ENCODE data around the gene DNAJB12. TPM values are rescaled to one million over a fixed set of nuclear protein-coding genes. Genes with fewer than 3 reads are reported as not detected.
"Not testable (repeated sequence)": the region's sequence is repeated elsewhere in the genome, so short reads cannot be mapped to it uniquely, and the experiment has no call there.

The DNAJB12 gene
- total RNA-seq, 1 experiment from 2014 or later, result 32.0 TPM

DNA sequence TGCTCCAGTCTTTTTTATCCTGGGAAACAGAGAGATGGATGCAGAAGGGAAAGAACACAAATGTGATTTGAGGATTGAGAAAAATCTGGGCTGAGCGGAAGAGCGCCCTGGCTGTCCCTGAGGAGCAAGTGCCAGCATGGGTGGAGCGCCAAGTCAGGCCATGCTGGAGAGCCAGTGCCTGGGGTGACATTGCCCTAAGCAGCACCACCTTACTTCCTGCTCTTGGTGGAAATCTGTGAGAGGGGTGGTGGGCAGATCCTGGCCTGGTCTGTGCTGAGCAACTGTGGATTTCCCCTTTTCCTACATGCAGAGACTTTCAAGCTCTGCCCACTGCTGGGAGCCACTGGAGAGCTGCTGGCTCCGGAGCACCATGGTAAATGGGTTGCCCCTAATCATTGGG is 44.1 kb downstream of the DNAJB12 start:
- in situ Hi-C loops (cut with HindIII; ENCODE audit: low pct_unique_long_range_greater_than_20kb, low sequenced_read_pairs), result no loop called here
- no peak for DNase-seq (ENCODE audit: low read depth, low spot score)

DNA sequence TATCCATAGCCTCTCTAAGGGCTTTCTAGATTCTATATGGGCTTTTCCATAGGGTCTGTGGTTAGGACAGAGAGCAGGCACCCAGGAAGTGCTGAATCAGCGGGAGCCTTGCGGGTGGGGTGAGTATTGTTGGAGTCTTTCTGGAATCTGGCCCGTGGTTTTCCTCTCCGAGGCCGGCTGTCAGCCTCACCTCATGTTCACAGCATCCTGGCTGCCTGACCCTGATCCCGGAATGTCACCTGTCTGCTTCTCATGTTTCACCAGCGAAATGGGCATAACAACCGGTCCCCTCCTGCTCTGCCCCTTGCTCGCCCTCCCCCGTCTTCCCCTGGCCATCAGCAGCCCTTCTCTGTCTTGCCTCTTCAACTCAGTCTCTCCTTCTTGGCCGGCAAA is 44.5 kb downstream of the DNAJB12 start:
- in situ Hi-C loops (cut with HindIII; ENCODE audit: low pct_unique_long_range_greater_than_20kb, low sequenced_read_pairs), result no loop called here
- no peak for DNase-seq (ENCODE audit: low read depth, low spot score)

DNA sequence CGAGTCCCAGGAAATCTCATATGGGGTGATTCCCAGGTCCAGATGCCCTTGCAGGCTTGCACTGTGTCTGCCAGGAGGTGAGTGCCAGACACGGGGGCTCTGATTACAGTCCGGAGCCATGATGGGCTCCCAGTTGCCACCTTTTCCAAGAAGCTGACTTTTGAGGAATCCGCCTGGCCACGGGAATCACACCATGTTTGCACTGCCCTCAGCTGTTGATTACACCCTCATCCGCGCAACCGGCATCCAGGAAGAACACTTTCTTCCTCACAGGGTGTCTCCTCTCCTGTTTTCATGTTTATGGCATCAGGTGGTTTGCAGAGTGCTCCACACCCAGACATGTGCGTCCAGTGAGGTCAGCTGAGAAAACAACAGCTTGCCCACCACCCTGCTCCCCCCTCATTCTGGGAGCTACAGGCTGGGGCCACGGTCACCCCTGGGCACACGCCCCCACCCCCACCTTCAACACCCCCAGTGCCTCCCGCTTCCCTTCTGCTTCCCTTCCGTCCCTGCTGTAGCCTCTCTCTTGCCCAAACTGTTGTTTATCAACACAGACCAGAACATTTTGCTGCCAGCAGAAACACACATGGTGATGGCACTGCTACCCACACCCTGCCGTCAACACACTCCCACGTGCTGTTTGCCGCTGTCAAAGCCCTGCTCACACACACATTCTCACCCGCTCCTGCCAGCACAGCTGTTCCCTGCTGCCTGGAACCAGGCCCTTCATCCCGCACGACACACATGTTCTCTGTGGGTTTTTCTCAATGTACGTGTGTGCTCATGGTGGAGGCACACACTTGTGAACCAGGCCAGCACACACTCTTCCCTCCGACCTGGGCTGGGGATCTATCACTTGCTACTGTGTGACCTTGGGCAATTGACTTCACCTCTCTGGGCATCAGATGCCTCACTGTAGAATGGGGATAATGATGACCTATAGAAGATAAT is 45.2 kb downstream of the DNAJB12 start:
- in situ Hi-C loops (cut with HindIII; ENCODE audit: low pct_unique_long_range_greater_than_20kb, low sequenced_read_pairs), result no loop called here
- DNase-seq (ENCODE audit: low read depth, low spot score), result no peak

DNA sequence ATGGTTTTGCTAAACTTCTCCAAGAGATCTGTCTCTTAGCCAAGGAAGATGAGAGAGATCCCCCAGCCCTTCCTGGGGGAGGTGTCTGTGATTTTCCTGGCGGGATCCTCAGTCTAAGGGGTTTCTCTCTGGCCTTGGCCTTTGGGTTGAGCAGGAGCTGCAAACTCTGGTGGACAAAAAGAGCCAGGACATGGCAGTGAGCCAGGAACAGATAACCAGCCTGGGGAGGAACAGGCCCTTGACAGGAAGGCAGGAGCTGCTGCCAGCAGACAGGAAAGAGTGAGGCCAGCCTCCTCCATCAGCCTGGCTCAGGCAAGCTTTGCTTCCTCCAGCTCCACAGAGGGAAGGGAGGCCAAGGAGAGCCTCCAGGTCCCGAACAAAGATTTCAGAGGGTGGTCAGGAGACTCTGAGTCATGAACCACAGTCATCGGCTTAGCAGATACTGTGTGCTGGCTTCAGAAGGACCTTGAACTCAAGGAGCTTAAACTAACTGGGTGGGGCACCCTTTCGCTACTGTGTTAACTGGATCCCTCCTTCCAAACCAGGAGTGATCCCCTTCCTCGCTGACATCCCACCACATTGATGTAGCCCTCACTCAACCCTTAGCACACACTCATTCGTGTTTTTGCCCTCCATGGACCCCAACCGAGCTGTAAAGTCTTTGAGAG is 46.3 kb downstream of the DNAJB12 start:
- in situ Hi-C loops (cut with HindIII; ENCODE audit: low pct_unique_long_range_greater_than_20kb, low sequenced_read_pairs), result no loop called here
- peak; percentile 58 for DNase-seq (ENCODE audit: low read depth, low spot score)

DNA sequence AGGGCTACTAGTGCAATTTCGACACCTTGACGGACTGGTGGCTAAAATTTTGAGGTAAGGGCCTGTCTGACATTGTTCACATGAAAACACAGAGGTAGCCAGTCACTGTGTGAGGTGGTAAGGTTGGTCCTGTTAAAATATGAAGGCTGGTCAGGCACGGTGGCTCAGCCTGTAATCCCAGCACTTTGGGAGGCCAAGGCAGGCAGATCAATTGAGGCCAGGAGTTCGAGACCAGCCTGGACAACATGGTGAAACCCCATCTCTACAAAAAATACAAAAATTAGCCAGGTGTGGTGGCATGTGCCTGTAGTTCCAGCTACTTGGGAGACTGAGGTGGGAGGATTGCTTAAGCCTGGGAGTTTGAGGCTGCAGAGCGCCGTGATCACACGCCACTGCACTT is 47.0 kb downstream of the DNAJB12 start:
- in situ Hi-C loops (cut with HindIII; ENCODE audit: low pct_unique_long_range_greater_than_20kb, low sequenced_read_pairs); DNase-seq (ENCODE audit: low read depth, low spot score): not testable (repeated sequence)

DNA sequence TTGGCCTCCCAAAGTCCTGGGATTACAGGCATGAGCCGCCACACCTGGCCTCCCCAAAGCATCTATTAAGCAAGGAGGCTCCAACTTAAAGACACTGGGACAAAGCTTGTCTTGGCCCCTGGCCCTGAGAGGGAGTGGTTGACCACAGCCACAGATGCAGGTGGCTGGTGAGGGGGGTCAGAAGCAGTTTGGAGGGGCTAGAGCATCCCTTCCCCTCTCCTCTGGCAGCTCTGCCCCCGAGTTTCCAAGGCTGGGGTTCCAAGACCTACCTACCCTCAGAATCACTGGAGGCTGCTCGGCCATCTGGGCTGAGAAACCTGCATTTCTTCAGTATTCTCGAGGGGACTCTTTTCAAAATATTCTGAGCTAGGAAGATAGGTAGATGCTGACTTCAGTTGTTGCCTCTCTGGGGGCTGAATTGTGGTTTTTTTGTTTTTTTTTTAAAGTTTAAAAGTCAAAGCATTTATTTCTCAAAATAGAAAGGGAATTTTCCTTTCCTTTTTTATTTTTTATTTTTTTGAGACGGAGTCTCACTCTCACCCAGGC is 48.4 kb downstream of the DNAJB12 start:
- DNase-seq (ENCODE audit: low read depth, low spot score), result no peak
- in situ Hi-C loops (cut with HindIII; ENCODE audit: low pct_unique_long_range_greater_than_20kb, low sequenced_read_pairs), result no loop called here

DNA sequence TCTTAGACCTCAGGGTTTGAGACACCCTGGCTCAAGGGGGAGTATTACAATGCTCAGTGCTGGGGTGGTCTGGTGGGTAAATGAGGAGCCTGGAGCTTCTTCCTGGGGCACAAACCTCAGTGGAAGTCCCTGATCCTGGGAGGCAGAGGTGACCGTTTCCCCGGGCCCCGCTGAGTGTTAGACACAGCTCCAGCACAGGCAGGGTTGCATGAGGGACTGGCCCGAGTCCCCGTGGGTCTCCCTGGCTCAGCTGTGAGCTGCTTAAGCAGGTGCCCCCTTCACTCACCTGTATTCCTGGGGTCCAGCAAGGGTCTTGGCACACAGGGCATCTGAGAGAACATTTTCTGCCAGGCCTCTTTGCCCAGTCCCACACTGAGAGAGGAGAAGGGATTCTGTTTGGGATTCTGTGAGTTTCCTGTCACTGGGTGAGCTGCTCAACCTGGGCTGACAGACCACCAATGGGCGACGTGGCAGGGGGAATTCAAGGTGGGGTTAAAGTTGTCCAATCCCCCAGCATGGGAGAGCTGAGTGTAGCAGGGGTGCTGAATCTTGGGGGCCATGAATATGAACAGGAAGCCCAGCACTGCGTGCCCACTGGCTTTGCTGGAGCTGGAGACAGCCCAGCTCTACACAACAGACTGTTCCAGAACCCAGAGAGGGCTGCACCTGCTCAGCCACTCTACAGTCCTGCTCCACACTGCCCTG is 51.1 kb downstream of the DNAJB12 start:
- no peak for DNase-seq (ENCODE audit: low read depth, low spot score)
- in situ Hi-C loops (cut with HindIII; ENCODE audit: low pct_unique_long_range_greater_than_20kb, low sequenced_read_pairs), result no loop called here

DNA sequence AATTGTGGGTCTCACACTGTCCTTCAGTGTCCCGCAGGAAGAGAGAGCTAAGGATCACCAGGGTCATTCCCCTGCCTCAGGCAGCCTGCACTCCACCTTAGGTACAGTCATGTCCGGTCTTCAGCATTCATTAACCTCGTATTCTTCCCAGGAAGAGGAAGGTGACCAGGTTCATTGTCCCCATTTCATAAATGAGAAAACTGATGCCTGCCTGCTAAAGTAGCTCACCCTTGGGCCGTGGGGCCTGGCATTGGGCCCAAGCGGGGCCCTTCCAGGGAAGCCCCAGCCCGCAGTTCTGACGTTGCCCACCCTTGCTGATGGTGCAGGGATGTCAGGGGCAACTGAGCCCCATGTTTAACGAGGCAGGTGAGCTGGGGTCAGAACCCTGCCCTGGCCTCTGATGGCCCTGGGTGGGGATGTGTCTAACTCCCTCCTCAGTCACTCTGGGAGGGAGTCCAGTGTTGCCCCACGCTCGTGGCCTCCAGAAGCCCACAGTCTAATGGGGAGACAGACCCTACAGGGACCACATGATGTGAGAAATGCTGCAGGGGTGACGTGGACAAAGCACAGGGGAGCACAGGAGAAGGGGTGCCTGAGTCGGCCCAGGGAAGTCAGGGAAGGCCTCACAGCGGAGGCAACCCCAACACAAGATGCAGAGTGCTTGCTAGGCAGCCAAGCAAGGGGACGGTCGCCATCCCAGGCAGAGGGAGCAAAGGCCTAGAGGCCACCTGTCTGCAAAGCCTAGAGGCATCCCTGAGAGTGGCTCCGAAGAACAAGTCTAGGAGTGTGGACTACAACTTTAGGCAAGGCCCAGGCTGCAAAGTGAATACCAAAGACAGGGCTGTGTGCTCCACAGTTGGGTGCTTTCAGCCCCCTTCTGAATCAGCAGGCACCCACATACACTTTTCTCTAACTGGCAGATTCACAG is 55.9 kb downstream of the DNAJB12 start:
- DNase-seq (ENCODE audit: low read depth, low spot score), result no peak
- in situ Hi-C loops (cut with HindIII; ENCODE audit: low pct_unique_long_range_greater_than_20kb, low sequenced_read_pairs), result no loop called here

DNA sequence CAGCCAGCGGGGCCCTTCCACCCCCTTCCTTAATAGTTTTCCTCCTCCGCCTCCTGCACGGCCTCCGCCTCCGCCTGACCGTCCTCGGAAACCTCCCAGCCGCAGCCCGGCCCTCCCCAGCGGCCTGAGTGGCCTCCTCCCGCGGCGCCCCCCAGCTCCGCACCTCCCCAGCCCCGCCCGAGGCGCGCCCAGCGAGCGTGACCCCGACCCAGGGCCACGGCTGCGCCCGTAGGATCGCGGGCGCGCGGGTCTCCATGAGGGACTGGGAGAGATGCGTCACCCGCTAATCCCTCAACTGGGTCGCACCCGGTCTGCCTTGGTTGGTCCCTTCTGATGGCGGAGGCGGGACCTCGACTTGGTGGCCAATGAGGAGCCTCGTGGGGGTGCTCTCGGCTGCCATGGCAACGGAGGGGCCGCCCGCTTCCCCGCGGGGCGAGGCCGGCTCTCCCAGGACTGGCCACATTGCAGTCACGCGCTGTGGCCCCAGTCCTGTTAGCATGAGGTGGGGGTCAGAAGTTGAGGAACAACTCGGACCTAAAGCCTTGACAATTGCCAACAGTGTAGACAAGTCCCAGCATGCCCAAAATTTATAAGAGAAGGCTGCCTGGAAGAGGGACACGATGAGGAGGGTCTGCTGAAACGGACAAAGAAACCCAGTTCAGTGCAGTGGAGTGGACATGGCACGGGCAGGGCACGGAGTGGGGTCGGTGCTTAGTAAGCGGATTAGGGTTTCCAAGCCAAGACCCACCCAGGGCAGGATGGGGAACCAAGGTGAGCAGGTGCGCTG is 56.7 kb downstream of the DNAJB12 start:
- peak; percentile 97 for DNase-seq (ENCODE audit: low read depth, low spot score)
- in situ Hi-C loops (cut with HindIII; ENCODE audit: low pct_unique_long_range_greater_than_20kb, low sequenced_read_pairs), result no loop called here

DNA sequence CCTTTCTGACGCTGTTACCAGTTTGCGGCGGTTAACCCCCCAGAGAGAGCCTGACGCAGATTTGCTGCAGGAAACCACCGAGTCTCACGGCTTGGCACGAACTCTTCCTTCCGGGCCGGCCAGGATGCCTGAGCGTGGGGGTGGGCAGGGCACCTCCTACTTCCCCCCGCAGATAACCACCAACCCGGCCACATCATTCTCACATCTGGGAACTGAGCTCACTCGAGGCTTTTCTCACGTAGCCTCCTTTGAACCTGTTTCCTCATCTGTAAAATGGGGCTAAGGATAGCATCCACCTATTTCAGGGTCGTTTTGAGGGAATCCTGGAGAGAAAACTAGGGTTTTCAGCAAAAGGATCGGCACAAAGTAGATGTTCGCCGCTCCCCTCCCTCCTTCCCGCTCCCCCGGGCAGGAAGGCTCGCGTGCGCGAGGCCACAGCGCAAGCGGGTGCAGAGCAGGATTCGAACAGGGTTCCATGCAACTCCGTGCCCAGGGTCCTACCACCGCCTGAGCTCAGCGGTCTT is 57.4 kb downstream of the DNAJB12 start:
- DNase-seq (ENCODE audit: low read depth, low spot score), result peak; percentile 93
- in situ Hi-C loops (cut with HindIII; ENCODE audit: low pct_unique_long_range_greater_than_20kb, low sequenced_read_pairs), result no loop called here

DNA sequence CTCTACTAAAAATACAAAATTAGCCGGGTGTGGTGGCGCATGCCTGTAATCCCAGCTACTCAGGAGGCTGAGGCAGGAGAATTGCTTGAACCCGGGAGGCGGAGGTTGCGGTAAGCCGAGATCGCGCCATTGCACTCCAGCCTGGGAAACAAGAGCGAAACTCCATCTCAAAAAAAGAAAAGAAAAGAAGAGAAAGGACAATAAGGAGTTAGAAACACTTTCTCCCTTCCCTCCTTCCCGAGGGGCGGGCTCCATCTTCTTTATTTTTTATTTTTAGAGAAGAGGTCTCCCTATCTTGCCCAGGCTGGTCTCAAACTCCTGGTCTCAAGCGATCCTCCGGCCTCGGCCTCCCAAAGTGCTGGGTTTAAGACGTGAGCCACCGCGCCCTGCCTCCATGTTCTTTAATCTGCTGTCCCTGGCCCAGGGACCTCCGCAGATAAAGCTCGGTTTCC is 57.9 kb downstream of the DNAJB12 start:
- in situ Hi-C loops (cut with HindIII; ENCODE audit: low pct_unique_long_range_greater_than_20kb, low sequenced_read_pairs); DNase-seq (ENCODE audit: low read depth, low spot score): not testable (repeated sequence)

DNA sequence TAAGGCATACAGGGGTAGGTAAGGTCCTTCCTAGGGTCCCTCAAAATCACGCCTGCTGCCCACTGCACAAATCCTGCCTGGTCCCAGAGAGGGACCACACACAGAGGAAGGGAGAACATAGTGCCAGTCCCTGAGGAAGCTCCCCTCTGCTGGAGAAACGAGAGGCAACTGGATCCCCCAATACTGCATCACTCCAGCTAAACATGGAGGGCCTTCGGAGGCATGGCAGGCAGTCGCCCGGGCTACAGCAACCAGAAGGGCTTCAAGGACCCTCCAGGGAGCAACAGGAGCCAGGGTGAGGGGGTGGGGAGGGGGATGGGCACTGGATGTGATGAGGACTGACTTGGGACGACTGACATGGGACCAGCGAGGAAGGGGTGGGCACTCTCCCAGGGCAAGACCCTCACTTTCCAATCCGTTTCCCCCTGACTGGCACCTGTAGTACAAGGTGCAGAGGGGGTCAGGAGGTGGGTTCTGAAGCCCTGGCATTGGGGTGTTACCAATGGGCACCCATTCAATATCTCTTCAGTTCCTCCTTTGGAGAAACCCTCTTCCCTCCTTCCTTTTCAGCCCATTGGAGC is 59.3 kb downstream of the DNAJB12 start:
- DNase-seq (ENCODE audit: low read depth, low spot score), result no peak
- in situ Hi-C loops (cut with HindIII; ENCODE audit: low pct_unique_long_range_greater_than_20kb, low sequenced_read_pairs), result no loop called here

DNA sequence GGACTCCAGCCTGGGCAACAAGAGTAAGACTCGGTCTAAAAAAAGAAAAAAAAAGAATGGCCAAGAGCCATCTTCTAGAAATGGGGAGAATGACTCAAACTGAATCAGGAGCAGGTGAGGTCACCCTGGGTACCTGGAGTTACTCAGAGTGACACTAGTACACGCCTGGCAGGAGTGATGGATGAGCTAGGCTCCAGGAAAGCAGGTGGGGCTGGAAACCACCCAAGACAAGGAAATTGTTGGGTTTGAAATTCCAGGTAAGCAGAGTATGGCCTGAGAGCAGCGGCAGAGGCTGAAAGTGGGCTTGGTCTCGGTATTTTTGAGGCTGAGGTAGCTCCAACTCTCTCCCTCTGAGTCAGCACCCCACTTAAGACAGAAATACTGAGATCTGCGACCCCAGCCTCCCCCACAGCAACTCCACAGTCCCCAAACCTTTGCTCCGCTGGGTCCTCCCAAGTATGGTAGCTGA is 62.5 kb downstream of the DNAJB12 start:
- DNase-seq (ENCODE audit: low read depth, low spot score), result no peak
- in situ Hi-C loops (cut with HindIII; ENCODE audit: low pct_unique_long_range_greater_than_20kb, low sequenced_read_pairs), result no loop called here

DNA sequence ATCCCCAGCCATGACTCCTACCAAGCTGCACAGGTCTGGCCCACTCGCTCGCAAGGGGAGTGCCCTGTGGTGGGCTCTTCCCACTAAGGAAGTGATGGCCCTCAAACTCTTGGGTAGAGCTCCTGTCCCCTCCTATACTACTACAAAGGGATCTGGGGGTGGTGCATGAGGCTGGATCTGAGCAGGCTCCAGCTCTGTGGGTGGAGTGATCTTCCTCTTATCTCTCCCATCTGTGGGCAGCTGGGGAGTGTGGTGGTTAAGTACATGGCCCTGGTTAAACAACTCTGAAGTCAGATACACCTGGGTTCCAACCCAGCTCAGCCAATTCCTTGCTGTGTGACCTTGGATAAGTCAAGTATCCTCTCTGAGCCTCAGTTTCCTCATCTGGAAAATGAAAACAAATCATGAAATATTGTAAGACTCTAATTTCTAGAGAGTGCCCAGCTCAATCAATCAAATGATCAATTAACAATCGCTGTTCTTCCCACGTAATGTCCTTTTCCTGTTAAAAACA is 63.6 kb downstream of the DNAJB12 start:
- DNase-seq (ENCODE audit: low read depth, low spot score), result no peak
- in situ Hi-C loops (cut with HindIII; ENCODE audit: low pct_unique_long_range_greater_than_20kb, low sequenced_read_pairs), result no loop called here

DNA sequence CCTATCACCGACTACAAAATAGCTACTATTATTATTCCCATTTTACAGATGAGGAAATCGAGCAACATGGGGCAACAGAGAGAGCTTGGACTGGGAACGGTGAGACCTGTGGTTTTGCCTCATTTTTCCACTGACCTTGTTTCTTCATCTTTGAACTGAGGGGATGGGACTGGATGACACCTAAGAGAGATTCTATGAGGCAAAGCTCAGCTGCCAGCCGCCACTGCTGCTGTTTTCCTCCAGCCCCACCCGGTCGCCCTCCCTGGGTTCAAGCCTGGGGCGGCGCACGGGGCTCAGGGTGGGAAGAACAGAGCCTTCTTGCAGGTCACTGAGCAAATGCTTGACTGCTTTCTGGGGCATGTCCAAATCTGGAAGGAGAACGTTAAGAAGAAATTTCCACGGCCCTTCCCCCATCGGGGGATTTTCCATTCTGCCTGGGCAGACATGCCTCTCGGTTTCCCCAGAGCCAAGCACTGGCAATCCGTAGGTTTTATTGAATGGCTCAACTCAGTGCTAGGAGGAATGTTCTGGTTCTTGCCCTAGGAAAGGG is 68.7 kb downstream of the DNAJB12 start:
- DNase-seq (ENCODE audit: low read depth, low spot score), result no peak
- in situ Hi-C loops (cut with HindIII; ENCODE audit: low pct_unique_long_range_greater_than_20kb, low sequenced_read_pairs), result no loop called here
